Embryonic facial prominence (tissue), 1 donor: Measurements from ENCODE around the gene AQP2.
"Not testable (repeated sequence)": the region's sequence is repeated elsewhere in the genome, so short reads cannot be mapped to it uniquely, and the experiment has no call there.

ENCODE experiments used
- DNase-seq: peaks from one replicate; pipeline ENCODE4 v3.0.0-alpha.2; 2016; ENCODE audit errors: extremely low spot score

AQP2 gene

DNA sequence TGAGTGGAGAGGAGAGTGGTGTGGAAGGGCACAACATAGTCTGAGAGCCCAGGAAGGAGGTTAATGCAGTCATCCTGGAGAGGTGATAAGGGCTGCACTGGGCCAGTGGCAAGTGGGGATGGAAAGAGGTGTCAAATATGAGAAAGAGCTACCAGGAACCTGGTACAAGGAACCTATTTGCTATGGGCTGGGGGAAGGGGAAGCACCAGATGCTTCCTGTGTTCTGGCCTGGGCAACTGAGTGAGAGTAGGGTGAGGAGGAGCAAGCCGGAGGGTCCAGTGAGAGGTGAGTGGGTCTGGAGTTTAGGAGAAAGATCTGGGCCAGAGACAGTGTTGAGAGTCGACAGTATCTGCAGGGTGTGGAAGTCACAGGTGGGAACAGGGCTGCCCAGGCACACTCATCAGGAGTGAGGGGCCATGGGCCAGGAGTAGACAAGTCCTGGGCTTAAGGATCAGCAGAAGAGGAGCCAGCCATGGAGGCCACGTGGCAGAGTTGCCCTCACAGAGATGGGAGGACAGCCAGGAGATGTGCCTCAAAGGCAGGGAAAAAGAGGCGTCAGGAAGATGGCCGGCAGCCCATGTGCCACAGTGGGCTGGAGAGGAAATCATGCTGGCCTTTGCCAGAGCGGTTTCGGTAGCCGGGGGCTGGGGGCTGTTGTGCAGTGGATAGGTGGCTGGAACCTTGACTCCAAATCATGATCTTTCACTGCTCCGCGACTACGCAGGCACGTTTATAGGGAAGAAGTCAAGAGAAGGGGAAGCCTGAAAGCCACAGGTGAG lies 19.3 kb downstream of the AQP2 start:
- no peak for DNase-seq

DNA sequence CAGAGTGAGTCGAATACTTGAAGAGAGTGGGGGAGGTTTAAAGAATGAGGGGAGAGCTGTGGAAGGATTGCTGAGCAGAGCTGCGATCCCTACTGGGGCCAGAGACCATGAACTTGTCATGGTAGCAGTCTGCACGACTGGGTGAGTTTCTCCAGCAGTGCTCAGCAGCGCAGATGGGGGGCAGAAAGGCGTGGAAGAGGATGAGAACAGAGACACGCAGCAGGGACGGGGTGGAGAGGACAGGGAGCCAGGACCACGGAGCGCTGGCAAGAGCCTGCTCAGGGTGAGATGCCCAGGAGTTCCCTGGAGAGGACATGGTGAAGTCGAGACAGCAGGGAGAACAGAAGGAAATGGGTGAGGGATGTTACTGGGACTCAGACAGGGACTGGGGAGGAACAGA lies 20.1 kb downstream of the AQP2 start:
- DNase-seq = no peak

DNA sequence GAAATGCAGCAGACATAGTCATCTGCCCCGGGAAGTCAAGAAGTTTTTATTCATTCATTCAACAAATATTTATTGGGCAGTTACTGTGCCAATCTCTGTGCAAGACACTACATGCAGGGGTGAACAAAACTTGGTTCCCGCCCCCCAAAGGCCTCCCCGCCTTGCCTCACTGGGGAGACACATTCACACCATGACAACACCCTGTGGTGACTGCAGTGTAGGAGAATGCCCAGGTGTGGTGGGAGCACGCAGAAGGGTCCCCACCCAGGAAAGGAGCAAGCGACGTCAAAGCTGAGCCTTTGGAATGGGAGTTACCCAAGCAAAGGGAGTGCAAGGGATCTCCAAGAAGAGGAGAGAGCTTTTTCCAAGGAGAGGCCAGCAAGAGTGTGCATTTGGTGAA lies 20.6 kb downstream of the AQP2 start:
- no peak for DNase-seq

DNA sequence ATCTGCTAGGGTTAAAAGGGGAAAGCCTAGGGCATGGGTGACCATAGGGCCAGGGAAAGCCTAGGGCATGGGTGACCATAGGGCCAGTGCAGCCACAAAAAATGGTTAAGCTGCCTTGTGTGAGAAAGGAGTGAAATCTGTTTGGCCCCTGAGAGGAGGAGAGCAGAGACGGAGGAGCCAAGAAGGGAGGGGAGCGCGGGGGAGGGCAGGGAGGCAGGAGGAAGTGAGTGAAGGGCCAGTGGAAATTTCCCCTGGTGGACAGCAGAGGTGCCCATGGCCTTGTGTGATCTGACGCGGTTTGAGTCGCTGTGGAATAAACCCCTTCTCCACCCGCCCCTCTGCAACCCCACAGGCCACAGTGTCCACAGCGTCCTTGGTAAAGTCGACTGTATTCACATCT lies 21.6 kb downstream of the AQP2 start:
- DNase-seq = no peak

DNA sequence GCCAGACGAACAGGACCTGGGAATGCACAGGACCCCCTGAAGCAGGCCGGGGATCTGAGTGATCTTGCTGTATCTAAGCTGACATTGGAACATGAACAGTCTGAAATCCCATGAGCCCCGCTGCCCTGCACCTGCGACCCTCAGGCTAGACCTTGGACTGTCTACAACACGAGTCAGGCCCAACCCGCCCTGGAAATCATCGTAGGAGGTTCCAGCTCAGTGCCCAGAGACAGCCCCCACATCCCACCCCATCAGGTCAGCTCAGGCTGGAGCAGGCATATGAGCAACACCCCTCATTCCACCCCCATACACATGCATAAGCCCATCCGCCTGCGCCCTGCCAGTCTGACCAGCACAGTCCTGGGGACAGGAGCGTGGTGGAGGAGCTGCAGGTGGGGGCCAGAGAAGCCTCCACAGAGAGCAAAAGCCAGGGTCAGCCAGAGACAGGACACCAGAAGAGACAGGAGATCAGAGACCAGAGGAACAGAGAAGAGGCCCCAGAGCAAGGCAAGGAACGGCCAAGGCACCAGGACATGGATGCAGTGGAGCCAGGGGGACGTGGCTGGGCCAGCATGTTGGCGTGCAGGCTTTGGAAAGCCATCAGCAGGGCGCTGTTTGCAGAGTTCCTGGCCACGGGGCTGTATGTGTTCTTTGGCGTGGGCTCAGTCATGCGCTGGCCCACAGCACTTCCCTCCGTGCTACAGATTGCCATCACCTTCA lies 22.3 kb downstream of the AQP2 start, which contains the start of gene AQP6:
Gene AQP6, plus strand, starts transcription at position 307 of the 720 bp plus-strand sequence. Its CDS starts 227 bp downstream, at position 534.
- no peak for DNase-seq

DNA sequence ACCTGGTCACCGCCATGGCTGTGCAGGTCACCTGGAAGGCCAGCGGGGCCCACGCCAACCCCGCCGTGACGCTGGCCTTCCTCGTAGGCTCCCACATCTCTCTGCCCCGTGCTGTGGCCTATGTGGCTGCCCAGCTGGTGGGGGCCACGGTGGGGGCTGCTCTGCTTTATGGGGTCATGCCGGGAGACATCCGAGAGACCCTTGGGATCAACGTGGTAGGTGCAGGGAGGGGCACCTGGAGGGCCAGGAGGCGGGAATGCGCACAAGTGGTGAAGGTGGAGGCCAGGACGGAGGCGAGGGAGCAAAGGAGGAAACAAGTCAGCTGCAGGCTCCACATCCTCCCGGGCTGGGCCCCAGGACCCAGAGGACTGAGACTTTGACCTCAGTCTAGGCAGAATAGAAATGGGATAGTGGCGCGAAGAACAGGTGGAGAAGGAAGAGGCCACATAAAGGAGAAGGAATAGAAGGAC lies 22.9 kb downstream of the AQP2 start:
- DNase-seq = no peak

DNA sequence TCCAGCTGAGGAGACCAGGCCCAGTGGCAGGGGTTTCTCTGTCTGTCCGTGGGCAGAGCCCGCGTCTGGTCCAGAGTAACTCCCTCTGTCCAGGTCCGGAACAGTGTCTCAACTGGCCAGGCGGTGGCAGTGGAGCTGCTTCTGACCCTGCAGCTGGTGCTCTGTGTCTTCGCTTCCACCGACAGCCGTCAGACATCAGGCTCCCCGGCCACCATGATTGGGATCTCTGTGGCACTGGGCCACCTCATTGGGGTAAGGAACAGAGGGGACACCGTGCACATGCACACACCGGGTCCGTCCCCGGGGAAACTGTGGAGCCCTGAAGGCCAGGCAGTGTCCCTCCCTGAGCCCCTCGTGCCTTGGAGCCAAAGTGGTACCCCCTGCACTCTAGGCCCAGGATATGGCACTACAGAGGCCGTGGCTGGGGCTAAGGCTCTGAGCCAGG lies 23.7 kb downstream of the AQP2 start:
- DNase-seq = no peak

DNA sequence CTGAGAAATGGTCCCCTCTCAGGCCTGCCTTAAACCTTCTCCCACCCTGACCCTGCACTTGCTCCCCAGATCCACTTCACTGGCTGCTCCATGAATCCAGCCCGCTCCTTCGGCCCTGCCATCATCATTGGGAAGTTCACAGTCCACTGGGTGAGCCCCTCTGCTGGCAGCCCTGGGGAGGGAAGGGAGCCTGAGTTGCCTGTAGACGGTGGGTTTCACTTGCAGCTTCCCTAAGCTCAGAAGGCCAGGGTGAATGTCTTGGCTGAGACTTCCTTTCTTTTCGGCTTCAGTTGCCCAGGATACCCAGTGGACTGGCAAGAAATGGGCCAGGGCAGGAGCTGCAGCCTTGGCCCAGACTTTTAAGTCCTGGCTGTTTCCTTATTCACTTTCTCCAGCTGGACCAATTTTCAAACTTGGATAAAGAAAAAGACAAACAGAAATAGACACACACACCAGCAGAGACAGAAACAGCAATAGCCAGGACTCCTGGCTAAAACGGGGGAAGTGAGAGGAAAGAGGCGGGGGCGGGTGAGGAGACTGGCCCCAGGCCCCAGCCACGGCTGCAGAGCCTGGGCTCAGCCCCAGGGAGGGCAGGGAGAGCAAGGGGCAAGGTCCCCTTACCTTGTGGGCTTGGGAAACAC lies 24.3 kb downstream of the AQP2 start:
- DNase-seq = no peak

DNA sequence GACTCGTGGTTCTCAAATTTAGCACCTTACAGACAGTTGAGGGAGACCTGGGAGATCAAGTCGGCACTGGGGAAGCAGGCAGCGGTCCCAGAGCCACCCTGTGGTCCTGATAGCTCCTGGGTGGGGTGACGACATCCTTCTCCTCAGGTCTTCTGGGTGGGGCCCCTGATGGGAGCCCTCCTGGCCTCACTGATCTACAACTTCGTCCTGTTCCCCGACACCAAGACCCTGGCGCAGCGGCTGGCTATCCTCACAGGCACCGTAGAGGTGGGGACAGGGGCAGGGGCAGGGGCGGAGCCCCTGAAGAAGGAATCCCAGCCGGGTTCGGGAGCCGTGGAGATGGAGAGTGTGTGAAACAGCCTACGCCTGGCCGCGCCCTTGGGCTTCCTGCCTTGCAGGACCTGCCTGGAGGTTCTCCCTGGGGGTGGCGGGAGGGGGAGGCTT lies 24.8 kb downstream of the AQP2 start:
- no peak for DNase-seq

DNA sequence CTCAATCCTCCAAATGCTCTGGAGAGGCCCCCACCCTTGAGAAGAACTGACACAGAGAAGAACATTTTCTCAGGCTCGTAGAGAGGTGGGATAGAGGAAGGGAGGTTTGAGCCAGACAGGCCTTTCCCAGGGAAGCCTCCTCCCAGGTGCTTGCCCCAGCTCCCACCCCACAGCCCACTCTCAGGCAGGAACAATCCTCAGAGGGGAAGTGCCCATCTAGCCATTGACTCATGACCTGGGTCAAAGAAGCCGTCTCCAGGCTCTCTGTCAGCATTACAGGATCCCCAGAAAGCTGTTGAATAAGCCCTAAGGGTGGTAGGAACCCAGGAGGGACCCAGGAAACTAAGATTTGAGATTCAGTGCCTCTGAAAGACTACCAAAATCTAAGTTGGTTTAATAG lies 26.0 kb downstream of the AQP2 start:
- no peak for DNase-seq

DNA sequence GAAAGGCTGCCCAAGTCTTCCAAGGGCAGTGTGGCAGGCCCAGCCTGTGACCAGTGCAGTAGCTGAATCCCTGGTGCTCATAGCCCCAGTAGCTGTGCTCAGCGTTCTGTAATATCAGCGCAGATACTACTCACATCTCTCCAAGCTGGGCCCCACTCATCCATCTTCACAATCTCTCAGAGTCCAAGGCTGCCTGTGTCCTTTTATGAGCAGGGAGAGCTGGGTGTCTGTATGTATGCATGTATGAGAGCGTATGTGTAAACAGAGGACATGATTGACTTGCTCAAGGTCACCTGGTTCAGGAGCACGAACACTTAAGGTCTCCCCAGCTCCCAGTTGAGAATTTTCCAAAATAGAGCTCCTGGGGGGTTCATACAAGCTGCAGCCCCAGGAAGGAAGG lies 27.6 kb downstream of the AQP2 start:
- DNase-seq = no peak

DNA sequence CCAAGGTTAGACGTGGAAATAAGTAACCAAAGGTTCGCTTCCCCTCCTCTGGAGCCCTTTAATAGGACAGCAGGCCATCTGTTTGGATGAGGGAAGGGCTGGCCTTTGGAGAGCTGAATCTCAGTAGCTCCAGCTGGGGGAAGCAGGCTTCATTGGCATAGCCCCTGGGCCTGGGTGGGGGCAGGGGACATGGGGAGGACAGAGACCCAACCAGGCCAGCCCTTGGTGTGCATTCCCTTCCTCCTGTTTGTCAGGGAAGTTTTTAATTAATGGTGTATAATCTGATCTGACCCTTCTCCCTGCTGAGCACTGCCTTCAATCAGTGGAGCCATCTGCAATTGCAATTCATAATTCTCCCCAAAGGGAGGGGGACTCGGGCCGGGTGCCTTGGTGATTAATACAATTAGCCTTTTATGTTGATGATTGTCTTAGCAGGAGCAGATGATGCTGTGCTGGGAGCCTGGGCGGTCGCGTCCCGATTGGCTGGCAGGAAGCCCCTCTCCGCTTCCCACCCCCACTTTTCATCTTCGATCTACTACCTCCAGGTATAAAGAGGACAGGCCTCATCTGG lies 28.6 kb downstream of the AQP2 start:
- DNase-seq = no peak

DNA sequence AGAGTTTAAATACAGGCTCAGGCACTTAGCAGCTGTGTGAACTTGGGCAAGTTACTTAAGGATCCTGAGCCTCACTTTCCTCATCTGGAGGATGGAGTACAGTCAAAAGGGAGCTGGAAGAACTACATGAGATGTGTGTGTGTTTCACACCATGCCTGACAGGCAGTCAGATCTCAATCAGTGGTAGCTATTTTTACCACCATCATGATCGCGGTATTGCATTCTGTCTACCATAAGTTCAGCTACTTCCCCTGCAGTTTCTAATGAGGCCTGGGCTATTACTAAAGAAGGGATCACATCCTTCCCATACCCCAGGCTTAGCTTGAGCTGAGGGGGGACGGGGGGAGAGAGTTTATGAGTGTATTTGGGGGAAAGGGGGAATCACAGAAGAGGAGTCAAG lies 29.3 kb downstream of the AQP2 start:
- DNase-seq = no peak

DNA sequence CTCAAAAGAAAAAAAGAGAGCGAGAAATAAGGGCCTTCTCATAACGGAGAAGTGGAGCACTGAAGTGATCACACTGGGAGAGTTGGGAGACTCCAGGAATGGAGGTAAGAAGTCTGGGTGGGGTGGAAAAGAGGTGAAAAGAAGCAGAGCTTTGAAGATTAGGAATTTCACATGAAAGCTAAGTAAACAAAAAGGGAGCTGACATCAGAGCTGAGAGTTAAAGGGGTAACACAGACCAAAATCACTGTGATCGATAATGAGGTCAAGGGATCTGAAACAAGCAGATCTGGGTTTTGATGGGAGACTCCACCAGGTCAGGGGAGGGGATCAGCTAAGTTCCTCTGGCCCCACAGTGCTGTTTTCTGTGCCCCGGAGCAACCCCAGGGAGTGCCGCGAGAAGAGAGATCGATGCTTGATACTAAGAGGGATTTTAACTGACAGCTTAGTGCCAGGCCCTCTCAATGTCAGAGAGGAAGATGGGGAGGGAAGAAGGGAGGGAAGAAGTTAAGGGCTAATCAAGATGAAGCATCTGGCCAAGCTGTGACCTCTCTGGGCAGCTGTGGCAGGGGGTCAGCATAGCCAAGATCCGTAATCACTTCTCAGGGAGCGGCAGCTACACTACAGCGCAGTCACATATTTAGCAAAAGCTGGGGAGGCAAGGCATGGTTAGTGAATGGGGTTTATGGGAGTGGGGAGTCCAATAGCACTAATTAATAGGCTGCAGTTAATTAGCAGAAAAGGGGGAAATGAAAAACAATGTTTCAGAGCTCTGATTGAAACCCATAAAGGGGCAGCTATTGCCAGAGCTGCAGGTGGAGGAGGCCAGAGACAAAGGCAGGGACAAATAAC lies 30.2 kb downstream of the AQP2 start:
- no peak for DNase-seq

DNA sequence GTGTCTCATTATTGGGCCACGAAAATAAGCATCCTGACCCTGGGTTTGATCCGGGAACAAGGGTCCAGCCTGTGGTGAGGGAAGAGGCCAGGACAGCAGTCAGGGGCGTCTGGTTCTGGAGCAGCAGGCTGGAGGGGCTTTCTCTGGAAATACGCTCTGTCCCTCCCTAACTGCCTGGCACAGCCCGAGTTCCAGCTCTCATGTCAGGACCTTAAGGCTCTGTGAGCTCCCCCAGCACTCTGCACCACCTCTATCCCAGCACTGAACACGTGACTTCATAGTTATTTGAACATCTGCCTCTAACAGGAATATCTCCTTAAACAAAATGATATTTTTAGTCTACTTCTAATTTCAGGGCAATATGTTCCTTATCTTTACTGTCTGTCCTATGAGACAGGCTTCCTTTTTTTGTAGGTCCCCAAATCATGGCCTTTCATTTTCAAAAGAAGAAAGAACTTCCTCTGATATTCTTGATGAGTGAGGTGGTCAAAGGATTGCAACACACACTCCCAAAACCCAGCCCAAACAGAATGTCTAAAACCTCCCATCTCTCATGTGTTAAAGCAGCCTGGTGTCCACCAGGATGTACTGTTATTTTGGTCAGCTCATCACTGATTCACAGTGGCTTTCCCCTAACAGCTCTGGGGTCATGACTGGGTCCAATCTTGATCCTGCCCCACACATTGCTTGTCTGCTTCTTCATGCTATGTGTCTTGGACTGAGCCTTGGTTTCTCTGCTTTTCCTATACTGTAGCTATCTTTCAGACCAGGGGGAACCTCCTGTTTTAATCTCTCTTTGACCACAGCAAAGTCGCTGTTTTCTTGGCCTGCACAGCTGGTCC lies 31.9 kb downstream of the AQP2 start:
- no peak for DNase-seq

DNA sequence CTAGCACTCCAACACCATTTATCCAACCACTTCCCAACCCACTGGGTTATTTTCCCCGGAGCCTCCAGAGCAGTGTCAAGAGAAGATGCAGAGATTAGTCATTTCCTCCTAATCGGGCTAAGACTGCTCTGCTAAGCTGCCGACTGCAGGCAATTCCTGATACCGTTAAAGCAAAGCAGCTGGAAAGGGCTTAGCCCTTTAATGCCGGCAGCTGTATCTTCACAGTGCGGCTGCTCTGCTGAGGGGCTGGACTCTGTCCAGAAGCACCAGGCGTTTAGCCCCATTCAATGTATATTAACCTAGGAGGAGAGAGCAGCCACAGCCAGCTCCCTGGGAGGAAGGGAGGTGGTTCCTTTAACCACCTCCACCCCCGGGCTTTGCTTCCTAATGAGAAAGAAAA lies 33.4 kb downstream of the AQP2 start:
- DNase-seq = no peak

DNA sequence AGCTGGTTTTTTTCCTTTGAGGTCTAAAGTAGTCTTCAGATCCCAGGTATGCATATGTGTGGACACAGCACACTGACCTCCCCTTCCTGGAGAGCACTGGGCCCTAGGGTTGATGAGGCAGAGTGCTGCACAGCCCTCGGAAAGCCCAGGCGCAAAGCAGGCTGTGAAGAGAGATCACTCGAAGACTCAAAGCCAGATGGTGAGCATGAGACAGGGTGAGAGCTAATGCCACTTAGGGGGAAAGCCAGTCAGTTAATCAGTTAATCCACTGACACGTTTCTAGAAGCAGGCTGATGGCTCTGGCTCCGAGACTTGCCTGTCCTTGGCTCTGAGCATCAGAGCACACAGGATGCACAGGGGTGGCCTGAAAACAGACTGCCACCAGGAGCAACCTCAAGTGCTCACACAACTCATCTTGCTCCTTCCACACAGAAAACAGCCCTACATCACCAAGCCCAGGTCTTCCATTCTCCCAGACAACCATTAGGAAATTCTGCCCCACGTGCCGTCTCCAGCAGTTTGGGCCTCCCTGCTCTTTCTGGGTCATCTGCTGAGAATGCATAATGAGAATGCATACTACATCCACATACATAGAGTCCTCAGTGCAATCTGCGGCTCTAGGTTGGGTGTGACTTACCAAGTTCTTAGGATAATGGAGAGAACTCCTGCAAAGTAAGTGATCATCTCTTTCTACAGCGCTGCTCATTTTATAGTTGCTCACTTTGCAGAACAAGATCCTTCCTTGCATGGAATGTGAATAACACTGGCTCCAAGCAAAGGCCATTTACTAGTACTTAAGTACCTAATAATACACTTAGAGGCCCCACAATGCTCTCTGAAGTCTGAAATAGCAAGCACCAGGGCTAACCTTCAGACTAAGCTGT lies 34.2 kb downstream of the AQP2 start:
- DNase-seq = no peak

DNA sequence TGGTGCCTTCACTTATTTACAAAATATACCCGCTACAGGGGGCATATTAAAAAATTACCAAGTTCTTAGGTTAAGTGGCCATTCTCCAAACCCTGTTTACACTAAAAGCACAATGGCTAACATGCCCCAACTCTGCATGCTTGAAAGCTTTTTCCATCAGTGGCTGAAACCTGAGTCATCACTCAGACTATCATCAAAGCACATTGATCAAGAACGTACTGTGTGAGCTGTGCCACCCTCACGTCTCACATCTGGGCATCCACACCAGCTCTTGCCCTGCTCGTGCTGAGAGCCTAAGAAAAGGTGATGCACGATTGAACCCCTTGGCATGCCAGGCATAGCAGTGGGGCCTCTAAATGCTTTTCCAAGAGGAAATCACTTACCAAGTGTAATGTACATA lies 35.4 kb downstream of the AQP2 start:
- DNase-seq = no peak

DNA sequence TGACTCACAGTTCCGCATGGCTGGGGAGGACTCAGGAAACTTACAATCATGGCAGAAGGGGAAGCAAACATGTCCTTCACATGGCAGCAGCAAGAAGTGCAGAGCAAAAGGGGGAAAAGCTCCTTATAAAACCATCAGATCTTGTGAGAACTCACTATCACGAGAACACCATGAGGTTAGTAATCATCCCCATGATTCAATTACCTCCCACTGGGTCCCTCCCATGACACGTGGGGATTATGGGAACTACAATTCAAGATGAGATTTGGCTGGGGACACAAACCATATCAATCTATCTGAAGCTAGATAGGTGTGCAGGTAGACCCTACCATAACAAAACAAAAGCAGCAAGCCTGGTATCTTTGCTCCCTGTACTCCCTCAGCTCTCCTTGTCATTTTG lies 35.9 kb downstream of the AQP2 start:
- not testable (repeated sequence) for DNase-seq
